HS-27A (cell line): Measurements from ENCODE around the gene PTPRE.

Experiments
- DNase-seq: peaks from one replicate; pipeline ENCODE4 v3.0.0-alpha.2; 2012; ENCODE audit warnings: low read depth, missing footprints

PTPRE gene

DNA sequence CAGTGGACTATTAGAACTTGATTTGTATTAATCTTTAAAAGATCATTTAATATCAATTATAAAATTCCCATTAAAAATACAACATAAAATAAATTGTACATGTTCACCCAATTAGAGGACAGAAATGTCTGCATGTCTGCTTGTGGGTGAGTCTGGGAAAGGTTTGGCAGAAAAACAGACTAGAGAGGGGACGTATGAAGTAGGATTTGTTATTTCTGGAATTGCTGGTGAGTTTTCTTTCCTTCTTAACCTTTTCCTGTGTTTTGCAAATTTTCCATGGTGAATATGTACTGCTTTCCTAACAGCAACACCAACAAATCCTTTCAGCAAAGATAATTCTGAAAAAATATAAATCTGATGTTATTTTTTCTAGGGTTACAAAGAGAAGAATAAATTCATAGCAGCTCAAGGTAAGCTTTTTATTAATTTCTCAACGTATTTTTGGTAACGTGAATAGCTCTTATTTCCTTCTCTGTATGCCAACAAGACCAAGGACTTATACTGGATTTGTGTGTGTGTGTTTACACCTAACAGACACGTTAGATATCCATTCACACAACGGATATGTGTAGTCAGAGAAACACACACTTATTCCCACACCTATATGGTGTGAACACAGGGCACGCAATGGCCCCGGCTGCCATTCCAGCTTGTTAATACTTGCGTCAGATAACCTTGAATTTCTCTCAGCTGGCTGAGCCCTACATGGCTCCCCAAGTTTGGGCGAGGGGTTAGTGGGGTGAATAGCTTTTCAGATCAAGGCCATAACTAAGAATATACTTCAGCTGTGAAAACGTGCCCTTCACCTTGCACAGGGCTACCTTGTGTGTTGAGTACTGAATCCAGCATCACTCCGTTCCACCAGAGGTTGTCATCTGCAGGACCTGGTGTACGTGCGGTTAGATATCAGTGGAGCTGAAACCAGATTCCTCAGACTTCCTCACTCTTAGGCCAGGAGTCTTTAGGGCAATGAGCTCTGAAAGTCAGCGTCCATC, 154.7 kb downstream of the PTPRE start:
- no peak for DNase-seq

DNA sequence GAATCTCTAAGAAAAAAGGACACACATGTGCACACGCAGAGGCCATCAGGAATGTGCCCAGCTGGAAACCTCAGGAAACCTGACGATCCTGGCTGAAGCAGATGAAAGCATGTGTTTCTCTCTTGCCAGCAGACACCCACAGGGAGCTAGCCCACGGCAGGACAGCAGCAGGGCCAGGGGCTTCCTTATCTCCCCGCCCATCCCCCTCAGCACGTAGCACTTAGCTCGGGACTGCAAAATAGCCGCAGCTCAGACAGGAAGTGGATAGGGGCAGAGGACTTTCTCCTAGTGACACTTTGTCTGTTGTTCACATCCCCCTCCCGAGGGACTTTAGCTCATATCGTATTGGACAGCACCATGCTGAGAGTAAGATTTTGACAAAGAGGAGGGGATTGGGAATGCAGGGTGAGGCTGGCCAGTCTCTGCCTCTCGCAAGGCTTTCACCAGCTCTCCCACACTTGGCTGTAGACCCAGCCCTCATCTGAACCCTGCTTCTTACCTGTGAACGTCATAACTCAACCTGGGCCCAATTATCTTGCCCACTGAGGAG, 155.5 kb downstream of the PTPRE start:
- no peak for DNase-seq

DNA sequence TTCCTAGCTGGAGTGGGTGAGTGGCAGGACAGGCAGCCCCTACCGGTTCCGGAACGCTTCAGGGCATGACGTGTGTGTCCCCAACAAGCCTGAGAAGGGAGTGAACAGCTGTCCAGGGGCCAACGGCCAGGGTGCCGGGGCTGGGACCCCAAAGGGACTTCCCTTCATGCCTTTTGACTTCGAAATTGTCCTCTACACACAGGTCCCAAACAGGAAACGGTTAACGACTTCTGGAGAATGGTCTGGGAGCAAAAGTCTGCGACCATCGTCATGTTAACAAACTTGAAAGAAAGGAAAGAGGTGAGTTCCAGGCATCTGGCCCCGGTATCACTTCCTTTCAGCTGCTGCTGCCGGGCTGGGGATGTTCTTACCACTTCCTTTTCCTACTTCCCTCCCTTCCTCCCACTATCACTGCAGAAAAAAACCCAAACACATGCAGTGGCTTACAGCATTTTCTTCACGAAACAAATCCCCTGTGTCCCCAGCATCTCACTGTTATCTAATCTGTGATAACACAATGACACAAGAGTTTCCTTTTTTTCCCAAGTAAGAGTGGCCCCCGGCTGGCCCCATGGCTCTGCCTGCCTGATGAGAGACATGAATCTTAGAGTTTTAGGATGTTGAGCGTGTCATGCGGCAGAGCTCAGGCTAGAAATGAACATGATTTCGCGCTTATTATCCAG, 156.1 kb downstream of the PTPRE start:
- DNase-seq: no peak

DNA sequence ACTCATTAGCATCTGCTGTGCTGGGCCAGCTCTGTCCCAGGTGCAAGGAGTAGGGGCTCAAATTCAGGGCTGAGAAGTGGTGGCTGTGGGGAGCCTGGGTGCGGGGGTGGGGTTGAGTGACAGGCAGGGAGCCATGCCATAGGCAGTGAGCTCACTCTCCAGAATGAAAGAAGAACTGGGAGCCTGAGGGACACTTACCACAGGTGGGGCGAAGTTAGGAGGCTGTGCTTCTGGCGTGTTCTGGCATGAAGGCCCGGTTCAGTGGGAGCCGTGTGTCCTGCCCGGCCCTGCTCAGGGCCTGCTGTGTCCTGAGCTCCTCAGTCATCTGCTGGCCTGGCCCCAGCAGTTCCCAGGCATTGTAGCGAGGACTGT, 156.8 kb downstream of the PTPRE start:
- DNase-seq: no peak

DNA sequence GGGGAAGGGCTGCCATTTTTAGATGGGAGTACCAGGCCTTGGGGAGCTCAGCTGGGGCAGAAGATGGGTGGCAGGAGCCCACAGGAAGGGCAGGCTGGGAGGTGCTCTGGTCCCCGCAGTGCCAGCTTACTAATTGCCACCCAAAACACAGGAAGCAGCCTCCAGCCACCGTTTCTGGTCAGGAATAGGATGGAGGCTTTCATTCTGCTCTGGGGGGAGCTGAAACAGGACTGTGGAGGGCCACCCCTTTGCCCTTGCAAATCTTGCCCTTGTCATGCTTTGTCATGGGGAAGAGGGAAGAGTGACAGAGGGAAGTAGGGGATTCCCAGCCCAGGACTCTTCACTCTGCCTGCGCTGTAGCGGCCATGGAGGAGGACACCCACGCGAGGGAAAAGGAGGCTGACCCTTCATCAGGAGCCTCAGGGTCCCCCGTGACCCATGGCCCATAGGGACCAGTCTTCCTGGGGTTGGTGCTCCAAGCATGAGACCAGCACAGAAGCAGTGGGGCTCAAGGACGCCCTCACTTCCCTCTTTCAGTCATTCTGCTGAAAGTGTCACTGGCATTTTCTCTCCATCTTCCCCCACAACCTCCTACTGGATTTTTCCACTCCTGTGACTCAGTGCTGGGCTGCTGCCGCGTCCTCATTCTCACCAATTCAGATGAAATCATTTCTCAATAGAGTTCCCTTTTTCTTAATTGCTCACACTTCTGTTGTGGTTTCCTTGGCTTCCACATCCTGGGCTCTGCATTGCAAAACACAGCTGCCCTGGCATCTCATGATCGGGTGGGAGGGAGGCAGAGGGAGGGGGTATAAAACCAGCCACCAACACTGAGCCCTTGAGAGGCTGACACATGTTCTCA, 157.4 kb downstream of the PTPRE start:
- DNase-seq: no peak

DNA sequence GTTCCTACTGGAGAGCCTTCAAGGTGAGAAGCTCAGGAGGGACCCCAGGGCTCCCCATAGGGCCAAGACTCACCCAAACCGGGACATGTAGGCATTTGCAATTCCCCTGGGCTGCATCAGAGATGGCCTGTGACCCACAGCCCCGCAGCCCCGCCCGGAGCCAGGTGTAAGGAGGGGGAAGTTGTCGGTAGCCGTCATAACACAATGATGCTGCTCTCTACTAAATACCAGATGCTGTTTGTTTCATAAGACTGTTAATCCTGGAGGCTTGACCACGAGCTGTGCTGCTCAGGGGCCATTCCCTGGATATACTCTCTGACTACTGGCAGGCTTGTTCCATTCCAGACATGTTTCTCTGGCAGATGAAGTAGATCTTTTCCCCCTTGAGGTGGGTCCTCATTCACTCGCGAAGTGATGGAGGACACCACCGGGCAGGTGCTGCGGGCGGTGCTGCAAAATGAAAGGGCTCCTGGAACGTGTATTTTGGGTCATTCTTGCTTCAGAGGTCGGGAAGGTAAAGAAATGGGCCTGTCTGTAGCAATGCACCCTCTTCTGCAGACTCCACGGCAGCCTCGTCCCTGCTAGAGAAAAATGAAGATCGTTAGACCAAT, 158.2 kb downstream of the PTPRE start:
- DNase-seq: no peak

DNA sequence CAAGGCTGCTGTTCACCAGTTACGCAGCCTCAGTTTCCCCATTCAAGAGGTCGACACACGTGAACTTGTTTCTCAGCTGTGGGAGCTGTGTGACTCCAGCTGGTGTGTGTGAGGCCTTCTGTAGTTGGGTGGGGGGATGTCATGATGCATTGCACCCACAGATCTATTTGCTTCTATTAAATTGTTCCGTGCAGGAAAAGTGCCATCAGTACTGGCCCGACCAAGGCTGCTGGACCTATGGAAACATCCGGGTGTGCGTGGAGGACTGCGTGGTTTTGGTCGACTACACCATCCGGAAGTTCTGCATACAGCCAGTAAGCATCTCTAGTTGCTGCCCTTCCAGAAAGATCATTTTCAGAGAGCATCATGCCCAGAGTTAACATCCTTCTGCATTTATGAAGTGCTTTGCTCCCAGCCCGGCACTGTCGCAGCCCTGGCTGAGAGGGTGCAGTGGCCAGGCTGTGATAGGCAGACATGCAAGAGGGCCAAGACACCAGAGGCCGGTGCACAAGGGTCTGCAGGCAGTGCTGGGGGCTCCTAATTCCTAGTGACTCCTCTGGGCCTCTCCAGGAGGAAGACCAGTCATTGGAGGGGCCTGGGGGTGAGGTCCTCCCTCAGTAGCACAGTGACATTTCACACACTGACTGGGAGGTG, 159.1 kb downstream of the PTPRE start:
- no peak for DNase-seq

DNA sequence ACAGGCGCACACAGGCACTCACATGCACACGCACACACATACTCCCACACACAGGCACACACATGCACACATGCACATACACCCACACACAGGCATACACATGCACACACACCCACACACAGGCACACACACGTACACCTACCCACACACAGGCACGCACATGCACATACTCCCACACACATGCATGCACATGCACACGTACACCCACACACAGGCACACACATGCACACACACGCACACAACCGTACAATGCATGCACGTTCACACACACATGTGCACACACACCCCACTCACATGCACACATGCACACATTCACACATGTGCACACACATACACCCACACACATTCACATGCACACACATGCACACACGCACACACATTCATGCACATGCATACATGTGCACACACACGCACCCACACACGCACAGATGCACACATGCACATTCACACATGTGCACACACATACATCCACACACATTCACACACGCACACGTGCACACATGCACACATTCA, 160.0 kb downstream of the PTPRE start:
- no peak for DNase-seq

DNA sequence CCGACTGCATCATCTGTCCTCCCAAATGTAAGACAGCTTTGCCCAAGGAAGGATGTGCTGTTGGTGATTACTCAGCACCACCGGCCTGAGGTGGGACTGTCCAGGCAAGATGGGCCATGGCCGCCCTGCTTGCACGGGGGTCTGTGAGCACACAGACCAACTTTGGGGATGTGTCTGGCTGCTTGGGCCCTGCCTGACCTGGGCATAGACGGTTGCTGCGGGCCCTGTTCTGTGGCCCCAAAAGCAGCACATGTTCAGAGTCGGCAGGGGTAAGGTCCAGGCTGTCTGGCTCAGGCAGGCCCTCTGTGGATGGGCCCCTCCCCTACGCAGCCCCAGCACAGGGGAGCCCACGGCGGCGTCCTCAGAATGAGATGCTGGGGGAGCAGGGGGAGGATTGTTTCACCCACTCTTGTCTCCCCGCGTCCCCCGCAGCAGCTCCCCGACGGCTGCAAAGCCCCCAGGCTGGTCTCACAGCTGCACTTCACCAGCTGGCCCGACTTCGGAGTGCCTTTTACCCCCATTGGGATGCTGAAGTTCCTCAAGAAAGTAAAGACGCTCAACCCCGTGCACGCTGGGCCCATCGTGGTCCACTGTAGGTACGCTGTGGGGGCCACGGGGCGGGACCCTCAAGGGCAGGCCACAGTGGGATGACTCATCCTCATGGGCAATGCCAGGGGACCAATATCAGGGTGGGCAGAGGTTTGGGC, 160.9 kb downstream of the PTPRE start:
- no peak for DNase-seq

DNA sequence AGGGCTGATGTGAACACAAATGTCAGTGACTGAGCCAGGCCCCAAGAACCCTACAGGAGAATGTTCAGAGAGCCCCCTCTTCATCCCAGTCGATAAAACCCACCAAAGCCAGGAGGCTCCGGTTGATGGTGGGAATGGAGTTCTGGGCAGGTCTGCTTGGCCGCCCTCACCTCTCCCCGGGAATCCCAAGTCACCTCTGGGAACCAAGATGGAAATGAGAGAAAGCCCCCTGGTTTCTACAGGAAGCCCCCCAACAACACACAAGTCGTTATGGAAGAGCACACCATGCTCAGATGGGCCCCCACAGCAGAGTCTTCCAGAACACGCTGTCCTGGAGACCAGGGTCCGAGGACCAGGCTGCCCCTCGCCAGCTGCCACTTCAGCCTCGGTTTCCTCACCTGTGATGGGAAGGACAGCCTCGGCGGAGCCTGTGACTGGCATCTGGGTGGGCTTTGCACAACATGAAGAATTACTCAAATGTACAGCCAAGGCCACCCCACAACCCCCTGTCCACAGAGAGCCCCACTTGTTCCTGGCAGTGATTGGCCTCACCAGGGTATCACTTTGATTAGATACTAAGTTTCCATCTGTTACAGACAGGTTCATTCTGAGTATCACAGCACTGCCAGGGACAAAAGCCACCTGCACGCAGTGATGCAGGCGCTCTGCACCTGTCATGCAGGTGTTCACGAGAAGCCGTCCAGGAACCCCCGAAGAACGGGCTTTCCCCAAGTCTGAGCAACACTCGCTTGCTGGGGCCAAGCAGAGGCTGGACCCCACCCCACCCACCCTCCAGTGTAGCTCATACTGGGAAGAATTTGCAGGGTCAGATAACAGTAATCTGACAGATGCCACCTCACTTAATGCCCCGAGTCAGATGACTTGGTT, 161.7 kb downstream of the PTPRE start:
- no peak for DNase-seq

DNA sequence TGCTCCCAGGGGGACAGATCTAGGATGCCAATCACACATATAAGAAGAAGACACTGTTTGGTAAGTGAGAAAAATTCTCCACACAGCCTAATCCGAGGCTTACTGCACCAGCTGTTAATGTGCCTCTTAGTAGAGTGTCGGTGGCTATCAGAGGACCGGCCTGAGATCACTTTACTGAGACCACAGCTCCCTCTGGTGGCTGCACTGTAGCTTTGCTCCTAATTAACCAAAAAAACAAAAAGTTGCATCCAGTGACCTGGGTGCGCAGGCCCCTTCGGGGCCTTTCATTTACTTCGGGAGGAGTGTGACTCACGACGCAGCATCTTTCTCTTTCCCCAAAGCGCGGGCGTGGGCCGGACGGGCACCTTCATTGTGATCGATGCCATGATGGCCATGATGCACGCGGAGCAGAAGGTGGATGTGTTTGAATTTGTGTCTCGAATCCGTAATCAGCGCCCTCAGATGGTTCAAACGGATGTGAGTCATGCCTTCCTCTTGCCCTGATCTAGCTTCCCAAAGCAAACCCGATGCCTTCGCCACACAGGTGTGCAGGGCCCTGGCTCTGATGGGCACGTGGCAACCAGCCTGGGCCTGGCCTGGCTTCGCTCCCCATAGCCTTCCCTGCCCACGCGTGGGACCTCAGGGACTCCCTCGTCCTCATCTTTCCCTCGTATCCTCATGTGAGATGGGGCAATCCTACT, 162.6 kb downstream of the PTPRE start:
- no peak for DNase-seq

DNA sequence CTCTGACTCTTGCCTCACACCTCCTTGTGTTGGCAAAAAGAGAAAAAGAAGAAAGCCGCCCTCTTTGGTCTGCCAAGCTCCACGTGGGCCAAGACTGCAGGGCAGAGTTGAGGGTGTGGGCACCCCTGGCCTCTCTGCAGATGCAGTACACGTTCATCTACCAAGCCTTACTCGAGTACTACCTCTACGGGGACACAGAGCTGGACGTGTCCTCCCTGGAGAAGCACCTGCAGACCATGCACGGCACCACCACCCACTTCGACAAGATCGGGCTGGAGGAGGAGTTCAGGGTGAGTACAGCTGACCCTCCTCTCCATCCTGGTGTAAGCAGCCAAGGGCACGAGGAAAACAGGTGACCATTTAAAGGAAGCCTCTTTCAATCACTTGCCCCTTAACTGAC, 163.3 kb downstream of the PTPRE start:
- DNase-seq: no peak

DNA sequence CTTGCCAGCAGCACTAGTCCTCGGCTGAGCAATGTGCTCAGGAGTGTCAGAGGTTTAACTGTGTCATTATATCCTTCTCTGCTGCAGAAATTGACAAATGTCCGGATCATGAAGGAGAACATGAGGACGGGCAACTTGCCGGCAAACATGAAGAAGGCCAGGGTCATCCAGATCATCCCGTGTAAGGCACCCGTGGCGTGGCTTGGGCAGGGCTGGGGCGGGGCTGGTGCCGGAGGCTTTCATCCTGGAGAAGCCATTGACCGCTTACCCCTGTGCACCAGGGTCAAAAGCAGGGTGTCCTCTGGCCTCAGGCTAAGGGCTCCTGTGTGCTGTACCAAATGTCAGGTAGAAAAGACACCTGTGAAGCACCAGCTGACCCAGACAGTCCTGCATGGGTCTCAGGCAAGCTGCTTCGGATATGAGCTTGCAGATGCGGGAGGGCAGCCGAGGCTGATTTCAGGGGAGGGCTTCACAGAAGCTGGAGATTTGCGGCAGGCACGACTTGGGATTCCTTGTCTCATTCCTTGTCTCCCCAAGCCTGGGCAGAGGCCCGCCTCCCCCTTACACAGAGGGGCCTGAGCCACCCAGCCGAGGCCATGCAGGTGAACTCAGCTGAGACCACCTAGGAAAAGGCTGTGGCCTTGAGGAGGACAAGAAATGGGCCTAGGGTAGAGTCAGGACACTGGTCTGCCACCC, 164.0 kb downstream of the PTPRE start:
- no peak for DNase-seq

DNA sequence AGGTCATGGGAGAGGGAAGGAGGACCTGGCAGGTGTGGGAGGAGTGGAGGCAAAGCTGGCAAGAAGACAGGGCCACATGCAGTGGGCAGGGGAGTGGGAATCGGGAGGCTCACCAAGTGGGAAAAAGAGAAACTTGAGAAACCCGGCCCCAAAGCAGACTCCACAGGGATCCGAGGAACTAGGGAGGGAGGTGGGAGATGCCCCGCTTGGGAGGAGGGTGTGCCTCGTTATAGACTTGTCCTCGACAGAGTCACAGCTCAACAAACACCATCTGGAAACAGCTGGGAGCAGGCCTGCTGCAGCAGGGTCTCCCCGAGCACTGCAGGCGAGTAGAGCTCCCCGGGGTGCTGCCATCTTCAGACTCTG, 164.5 kb downstream of the PTPRE start:
- no peak for DNase-seq

DNA sequence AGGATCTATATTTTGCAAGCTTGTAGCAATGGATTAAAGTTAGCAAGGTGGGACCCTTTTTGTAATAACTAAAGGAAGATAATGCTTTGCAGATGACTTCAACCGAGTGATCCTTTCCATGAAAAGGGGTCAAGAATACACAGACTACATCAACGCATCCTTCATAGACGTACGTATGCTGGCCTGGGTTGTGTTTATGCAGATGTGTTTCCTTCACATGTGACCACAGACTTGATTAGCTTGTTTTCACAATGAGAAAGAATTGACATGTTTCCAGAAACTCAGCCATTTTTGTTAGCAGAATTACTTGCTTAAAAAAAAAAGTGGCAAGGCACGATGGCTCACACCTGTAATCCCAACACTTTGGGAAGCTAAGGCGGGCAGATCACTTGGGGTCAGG, 165.1 kb downstream of the PTPRE start:
- DNase-seq: no peak

DNA sequence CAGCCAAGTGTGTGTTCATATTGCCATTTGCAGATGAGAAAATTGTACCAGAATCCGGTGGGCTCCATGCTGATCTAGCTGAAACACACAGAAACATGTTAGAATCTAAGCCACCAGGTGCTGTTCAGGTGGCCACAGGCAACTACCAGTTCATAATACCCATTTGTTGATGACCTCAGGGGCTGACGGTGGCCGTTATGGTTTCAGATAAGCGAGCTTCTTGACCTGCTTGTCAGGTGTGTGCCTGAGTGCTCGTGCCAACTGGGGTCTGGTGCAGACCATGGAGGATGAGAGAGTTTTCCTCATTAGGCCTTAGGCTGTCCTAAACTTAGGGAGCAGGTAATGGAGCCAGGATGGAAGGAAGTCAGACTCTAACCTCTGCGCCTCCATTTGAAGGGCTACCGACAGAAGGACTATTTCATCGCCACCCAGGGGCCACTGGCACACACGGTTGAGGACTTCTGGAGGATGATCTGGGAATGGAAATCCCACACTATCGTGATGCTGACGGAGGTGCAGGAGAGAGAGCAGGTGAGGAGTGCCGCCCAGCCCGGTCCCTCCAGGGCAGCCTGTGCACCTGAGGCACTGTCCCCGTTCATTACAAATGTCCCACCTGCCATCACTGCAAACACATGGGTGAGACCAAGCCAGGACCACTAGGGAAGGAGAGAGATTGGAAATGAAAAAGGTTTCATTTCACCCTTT, 166.2 kb downstream of the PTPRE start:
- no peak for DNase-seq

DNA sequence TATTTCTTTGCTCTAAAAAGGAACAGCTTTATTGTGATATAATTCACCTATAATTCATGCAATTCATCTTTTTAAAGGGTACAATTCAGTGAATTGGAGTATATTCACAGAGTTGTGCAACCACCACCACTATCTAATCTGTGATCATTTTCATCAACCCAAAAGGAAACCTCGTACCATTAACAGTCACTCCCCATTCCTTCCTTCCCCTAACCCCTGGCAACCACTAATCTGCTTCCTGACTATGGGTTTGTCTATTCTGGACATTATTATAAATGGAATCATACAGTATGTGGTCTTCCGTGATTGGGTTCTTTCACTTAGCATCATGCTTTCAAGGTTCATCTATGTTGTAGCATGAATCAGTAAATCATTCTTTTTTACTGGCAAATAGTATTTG, 167.0 kb downstream of the PTPRE start:
- no peak for DNase-seq
